Loucy (cell line): ENCODE results near the gene TRNP1.
"Not testable (repeated sequence)": the region's sequence is repeated elsewhere in the genome, so short reads cannot be mapped to it uniquely, and the experiment has no call there.

Experiments
- H2AFZ ChIP-seq: fragments of 200-600 bp; sonication (generic); 2 replicates; pipeline ENCODE4 v1.6.0; 2016; ENCODE audit warnings: antibody characterized with exemption, mild to moderate bottlenecking, low read length, moderate library complexity
- H3F3A ChIP-seq: fragments of 200-600 bp; 2 replicates; pipeline ENCODE4 v1.6.0; 2016; ENCODE audit warnings: antibody characterized with exemption, low read depth, mild to moderate bottlenecking
- H3K27me3 ChIP-seq: fragments of 200-600 bp; sonication (generic); 2 replicates; pipeline ENCODE4 v1.6.1; 2014; ENCODE audit warnings: low read length, mild to moderate bottlenecking; ENCODE audit not compliant: insufficient read depth, poor library complexity, severe bottlenecking
- H3K36me3 ChIP-seq: fragments of 200-600 bp; sonication (generic); 2 replicates; pipeline ENCODE4 v1.6.1; 2016; ENCODE audit warnings: low read length; ENCODE audit not compliant: insufficient read depth
- H3K4me1 ChIP-seq: fragments of 200-600 bp; sonication (generic); 2 replicates; pipeline ENCODE4 v1.5.1; 2014; ENCODE audit warnings: low read length, mild to moderate bottlenecking; ENCODE audit not compliant: insufficient read depth, poor library complexity, severe bottlenecking
- H3K4me2 ChIP-seq: fragments of 200-600 bp; sonication (generic); 2 replicates; pipeline ENCODE4 v1.6.0; 2014; ENCODE audit warnings: antibody characterized with exemption, low read length, low read depth, mild to moderate bottlenecking; ENCODE audit not compliant: poor library complexity, severe bottlenecking
- H3K4me3 ChIP-seq: fragments of 200-600 bp; sonication (generic); 2 replicates; pipeline ENCODE4 v1.5.1; 2014; ENCODE audit warnings: low read length, mild to moderate bottlenecking, mixed read lengths; ENCODE audit not compliant: poor library complexity, severe bottlenecking
- H3K79me2 ChIP-seq: fragments of 200-600 bp; sonication (generic); 2 replicates; pipeline ENCODE4 v1.6.1; 2014; ENCODE audit warnings: low read length; ENCODE audit not compliant: insufficient read depth
- H3K9ac ChIP-seq: fragments of 200-600 bp; sonication (generic); 2 replicates; pipeline ENCODE4 v1.6.0; 2014; ENCODE audit warnings: mild to moderate bottlenecking, low read depth, low read length, moderate library complexity; ENCODE audit not compliant: poor library complexity, severe bottlenecking
- H3K9me2 ChIP-seq: fragments of 200-600 bp; sonication (generic); replicated peaks from 2 replicates; pipeline ENCODE4 v1.6.1; 2016; ENCODE audit warnings: low read depth, low read length, mixed read lengths
- H3K9me3 ChIP-seq: fragments of 200-600 bp; sonication (generic); 2 replicates; pipeline ENCODE4 v1.6.1; 2014; ENCODE audit warnings: mild to moderate bottlenecking, antibody characterized with exemption, low read length, low read depth; ENCODE audit not compliant: insufficient read depth
- H4K20me1 ChIP-seq: fragments of 200-600 bp; sonication (generic); 2 replicates; pipeline ENCODE4 v1.6.0; 2014; ENCODE audit warnings: antibody characterized with exemption, low read length, mild to moderate bottlenecking; ENCODE audit not compliant: insufficient read depth, poor library complexity, severe bottlenecking
- CTCF ChIP-seq: fragments of 200-600 bp; sonication (generic); conservative IDR thresholded peaks from 2 replicates; pipeline ENCODE4 v1.5.1; 2014; ENCODE audit warnings: mild to moderate bottlenecking, antibody characterized with exemption, low read length
- EZH2phosphoT487 ChIP-seq: fragments of 200-600 bp; IDR thresholded peaks from 2 replicates; pipeline ENCODE4 v1.6.1; 2018; ENCODE audit warnings: antibody characterized with exemption, mild to moderate bottlenecking, moderate library complexity, borderline replicate concordance

Gene TRNP1

GRCh38 chr1:26983863-26984262, 9.6 kb upstream of the TRNP1 start:
- no peak overlapping the region for H3K4me3 ChIP-seq
- H3K9me2 ChIP-seq, result no peaks in the 10 kb centered on the region
- no peak overlapping the region for H3K9ac ChIP-seq
- no peak overlapping the region for H3K4me2 ChIP-seq
- H4K20me1 ChIP-seq, result no peaks in the 10 kb centered on the region
- H3K4me1 ChIP-seq, result no peaks in the 10 kb centered on the region
- no peaks in the 10 kb centered on the region for H3K9me3 ChIP-seq
- no peaks in the 10 kb centered on the region for H3K27me3 ChIP-seq
- H3K79me2 ChIP-seq, result no peaks in the 10 kb centered on the region
- no peaks in the 10 kb centered on the region for H3F3A ChIP-seq
- no peak overlapping the region for H2AFZ ChIP-seq
- no peak for TF ChIP-seq EZH2phosphoT487
- TF ChIP-seq CTCF, result no peak
- no peaks in the 10 kb centered on the region for H3K36me3 ChIP-seq

- Histone ChIP-seq H2AFZ (no peak overlapping the region), H3K9me3 (no peaks in the 10 kb centered on the region), H3K9ac (no peak overlapping the region), H3K4me3 (no peak overlapping the region), H3K4me1 (no peaks in the 10 kb centered on the region), H3K27me3 (no peaks in the 10 kb centered on the region), H3K4me2 (no peak overlapping the region), H3K9me2 (no peaks in the 10 kb centered on the region), H4K20me1 (no peaks in the 10 kb centered on the region), H3K79me2 (no peaks in the 10 kb centered on the region), H3K36me3 (no peaks in the 10 kb centered on the region), H3F3A (no peaks in the 10 kb centered on the region)
- TF ChIP-seq EZH2phosphoT487 (no peak), CTCF (no peak)
These were observed 9.2 kb upstream of the TRNP1 start for GRCh38 chr1:26984291-26984690.

- no peak overlapping the region for H3K4me2 ChIP-seq
- H3K9me2 ChIP-seq, result no peaks in the 10 kb centered on the region
- H3F3A ChIP-seq, result no peaks in the 10 kb centered on the region
These were observed 6.8 kb upstream of the TRNP1 start for GRCh38 chr1:26986658-26987057.

GRCh38 chr1:26989403-26990109, 3.9 kb upstream of the TRNP1 start:
- not testable (repeated sequence) for H3F3A ChIP-seq, H3K79me2 ChIP-seq, H2AFZ ChIP-seq, H3K9me2 ChIP-seq, H3K27me3 ChIP-seq, H3K4me2 ChIP-seq, H4K20me1 ChIP-seq, H3K9me3 ChIP-seq, H3K9ac ChIP-seq, H3K4me3 ChIP-seq, H3K36me3 ChIP-seq
- H3K4me1 ChIP-seq, result peaks cover 15% of the 10 kb centered on the region

More at GRCh38 chr1:26986658-26987057, 6.8 kb upstream of the TRNP1 start:
- Histone ChIP-seq H3K79me2 (no peaks in the 10 kb centered on the region), H3K9me3 (no peaks in the 10 kb centered on the region), H3K36me3 (no peaks in the 10 kb centered on the region), H3K27me3 (no peaks in the 10 kb centered on the region), H3K4me3 (no peak overlapping the region), H4K20me1 (no peaks in the 10 kb centered on the region), H3K9ac (no peak overlapping the region), H2AFZ (no peak overlapping the region), H3K4me1 (peaks cover 11% of the 10 kb centered on the region)
- TF ChIP-seq CTCF (no peak), EZH2phosphoT487 (no peak)
